ENCODE measurements around the gene ARHGAP26.

GRCh38 chr5:142826741-142827492, 56.7 kb downstream of the ARHGAP26 start:
- TF ChIP-seq CTCF (IDR thresholded peaks at IDR 0.05; ENCODE audit: extremely low read depth in 1 of 2, insufficient read depth in 1 of 2, low read depth in 1 of 2, low read length in 2 of 2) (no peak), POLR2A (IDR thresholded peaks at IDR 0.05; ENCODE audit: low read depth, low read length) (no peak), EZH2 (IDR thresholded peaks at IDR 0.05; ENCODE audit: borderline replicate concordance, low read depth, low read length, severe bottlenecking) (no peak), FOS (IDR thresholded peaks at IDR 0.05; ENCODE audit: borderline replicate concordance, insufficient read depth, low read length) (peak; percentile 92), POLR2AphosphoS5 (IDR thresholded peaks at IDR 0.05; ENCODE audit: insufficient read depth, low read depth, low read length) (peak; percentile 66), MAX (IDR thresholded peaks at IDR 0.05; ENCODE audit: insufficient read depth, insufficient read length) (no peak)
